GM21619 (cell line): ENCODE data around the gene INCA1.

Experiments
- ATAC-seq: cut with Tn5 transposase; IDR thresholded peaks from one replicate; pipeline ENCODE4 v1.9.1; 2021; ENCODE audit not compliant: unreplicated experiment

Gene INCA1

GRCh38 chr17:4950075-4950745 is 47.1 kb downstream of the INCA1 start:
- peak; percentile 5 for ATAC-seq

- ATAC-seq, result peak; percentile 23
Observed at GRCh38 chr17:4949321-4950074, 47.8 kb downstream of the INCA1 start.

- peak; percentile 23 for ATAC-seq
Observed at GRCh38 chr17:4948931-4949320, 48.4 kb downstream of the INCA1 start.

- no peak for ATAC-seq
Observed at GRCh38 chr17:4948166-4948930, 49.0 kb downstream of the INCA1 start, which contains the start of gene PFN1. PFN1 (minus strand) TSS chr17:4948530; CDS start chr17:4948394, 136 bp downstream.

- ATAC-seq, result no peak
Observed at GRCh38 chr17:4947411-4948165, 49.7 kb downstream of the INCA1 start.

GRCh38 chr17:4947010-4947410 is 50.3 kb downstream of the INCA1 start:
- no peak for ATAC-seq

GRCh38 chr17:4946312-4946976 is 50.9 kb downstream of the INCA1 start:
- no peak for ATAC-seq

GRCh38 chr17:4945944-4946280 is 51.4 kb downstream of the INCA1 start:
- no peak for ATAC-seq

GRCh38 chr17:4945176-4945943 is 52.0 kb downstream of the INCA1 start:
- peak; percentile 19 for ATAC-seq

- no peak for ATAC-seq
Observed at GRCh38 chr17:4944554-4945175, 52.7 kb downstream of the INCA1 start.

GRCh38 chr17:4944163-4944553 is 53.2 kb downstream of the INCA1 start:
- no peak for ATAC-seq

GRCh38 chr17:4942760-4943508 is 54.4 kb downstream of the INCA1 start:
- ATAC-seq, result no peak

- ATAC-seq, result no peak
Observed at GRCh38 chr17:4941319-4941610, 56.1 kb downstream of the INCA1 start.

- ATAC-seq, result no peak
Observed at GRCh38 chr17:4940555-4941318, 56.6 kb downstream of the INCA1 start.

GRCh38 chr17:4939796-4940554 is 57.3 kb downstream of the INCA1 start, which contains the start of the genes RNF167 and SLC25A11:
RNF167 (plus strand) TSS chr17:4940268; CDS start chr17:4940910, 642 bp downstream.
SLC25A11 (minus strand) TSS chr17:4940046; CDS start chr17:4939910, 136 bp downstream.
- peak; percentile 57 for ATAC-seq

- ATAC-seq, result peak; percentile 11
Observed at GRCh38 chr17:4939546-4939795, 57.9 kb downstream of the INCA1 start.
